ENCODE measurements around the gene MAST3.
A peak's percentile ranks its signal among the peaks of the same experiment; 100 is the strongest.

MAST3 gene

DNA sequence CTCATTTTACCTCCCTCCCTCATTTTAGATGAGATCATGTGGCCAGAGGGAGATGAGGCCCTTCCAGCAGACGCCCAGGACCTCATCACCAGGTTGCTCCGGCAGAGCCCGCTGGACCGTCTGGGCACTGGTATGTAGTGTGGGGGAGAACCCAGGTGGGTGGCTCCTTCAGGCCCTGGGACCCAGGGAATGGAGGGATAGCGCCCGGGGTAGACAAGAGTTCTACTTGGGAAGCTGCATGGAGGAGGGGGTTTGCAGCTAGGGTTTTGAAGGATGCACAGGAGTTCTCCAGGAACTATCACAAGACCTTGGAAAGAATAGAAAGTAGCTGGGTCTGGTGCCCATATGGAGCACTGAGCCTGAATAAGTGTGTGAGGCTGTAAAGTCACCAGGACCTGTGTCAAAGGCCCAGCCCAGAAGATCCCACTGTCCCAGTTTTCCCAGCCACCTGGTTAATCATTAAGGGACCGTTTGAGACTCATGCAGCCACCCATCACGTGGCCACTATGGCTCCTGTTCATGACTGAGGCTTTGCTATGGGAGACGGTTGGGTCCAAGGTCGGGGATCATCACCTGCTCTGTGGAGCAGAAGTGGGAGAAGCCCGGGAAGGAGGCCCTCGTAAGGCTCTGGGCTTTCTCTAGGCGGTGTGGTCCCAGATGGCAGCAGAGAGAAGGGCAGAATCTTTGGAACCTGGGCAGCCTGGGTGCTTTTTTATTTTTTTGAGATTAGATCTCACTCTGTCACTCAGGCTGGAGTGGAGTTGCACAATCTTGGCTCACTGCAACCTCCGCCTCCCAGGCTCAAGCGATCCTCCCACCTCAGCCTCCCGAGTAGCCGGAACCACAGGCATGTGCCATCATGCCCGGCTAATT, 38.4 kb downstream of the MAST3 start:
- DNase-seq, result no peak

DNA sequence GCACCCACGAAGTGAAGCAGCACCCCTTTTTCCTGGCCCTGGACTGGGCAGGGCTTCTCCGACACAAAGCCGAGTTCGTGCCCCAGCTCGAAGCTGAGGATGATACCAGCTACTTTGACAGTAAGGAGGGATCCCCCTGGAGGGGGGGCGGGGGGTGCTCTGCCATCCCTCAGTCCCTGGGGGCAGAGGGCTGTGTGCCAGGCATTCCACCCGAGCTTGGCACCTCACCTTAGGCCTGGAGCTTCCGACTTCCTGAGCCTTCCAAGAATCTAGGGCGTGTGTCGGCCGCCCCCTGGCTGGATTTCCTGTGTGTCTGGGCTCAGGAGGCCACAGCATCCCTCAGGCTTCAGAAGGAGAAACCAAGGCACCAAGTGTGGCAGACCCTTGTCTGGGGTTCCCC, 39.7 kb downstream of the MAST3 start:
- DNase-seq, result no peak

DNA sequence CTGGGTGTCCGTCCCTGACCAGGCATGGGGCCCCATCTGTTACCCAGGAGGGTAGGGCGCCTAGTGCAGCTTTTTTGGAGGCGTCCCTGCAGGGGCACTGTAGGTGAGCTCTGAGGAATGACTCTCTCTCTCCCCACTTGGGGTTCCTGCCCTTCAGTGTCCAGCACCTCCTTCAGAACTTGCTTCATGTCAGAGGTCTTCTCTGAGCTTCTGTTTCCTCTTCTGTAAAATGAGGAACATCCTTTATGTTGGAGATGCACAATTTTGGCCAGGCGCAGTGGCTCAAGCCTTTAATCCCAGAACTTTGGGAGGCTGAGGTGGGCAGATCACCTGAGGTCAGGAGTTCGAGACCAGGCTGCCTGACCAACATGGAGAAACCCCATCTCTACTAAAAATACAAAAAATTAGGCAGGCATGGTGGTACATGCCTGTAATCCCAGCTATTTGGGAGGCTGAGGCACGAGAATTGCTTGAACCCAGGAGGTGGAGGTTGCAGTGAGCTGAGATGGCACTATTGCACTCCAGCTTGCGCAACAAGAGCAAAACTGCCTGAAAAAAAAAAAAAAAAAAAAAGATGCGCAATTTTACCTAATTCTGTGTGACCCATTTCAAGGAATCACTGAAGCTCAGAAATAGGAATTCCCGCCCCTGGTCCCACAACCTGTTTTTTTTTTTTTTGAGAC, 40.2 kb downstream of the MAST3 start:
- no peak for DNase-seq

DNA sequence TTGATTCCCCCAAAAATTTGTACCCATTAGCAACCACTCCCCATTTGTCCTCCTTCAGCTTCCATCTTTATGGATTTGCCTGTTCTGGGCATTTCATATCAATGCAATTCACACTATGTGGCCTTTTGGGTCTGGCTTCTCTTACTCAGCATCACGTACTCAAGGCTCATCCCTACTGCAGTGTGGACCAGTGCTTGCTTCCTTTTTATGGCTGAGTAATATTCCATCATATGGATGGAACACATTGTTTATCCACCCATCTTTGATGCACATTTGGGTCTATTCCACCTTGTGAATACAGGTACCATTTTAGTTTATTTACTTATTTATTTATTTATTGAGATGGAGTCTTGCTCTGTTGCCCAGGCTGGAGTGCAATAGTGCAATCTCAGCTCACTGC, 42.9 kb downstream of the MAST3 start:
- no peak for DNase-seq

DNA sequence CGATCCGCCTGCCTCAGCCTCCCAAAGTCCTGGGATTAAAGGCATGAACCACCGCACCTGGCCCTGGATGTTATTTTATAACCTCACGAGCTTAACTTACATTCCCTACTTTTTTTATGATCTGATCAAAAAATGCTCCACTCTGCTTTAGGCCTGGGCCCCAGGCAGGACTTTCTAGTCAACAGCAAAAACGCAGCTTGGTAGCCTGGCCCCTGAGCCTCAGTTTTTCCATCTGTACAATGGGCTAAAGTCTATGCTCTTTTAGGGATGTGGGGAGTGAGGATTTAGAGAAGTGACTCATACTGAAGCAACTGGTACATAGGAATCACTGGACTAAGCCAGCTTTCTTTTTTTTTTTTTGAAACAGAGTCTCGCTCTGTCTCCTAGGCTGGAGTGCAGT, 43.5 kb downstream of the MAST3 start:
- DNase-seq, result no peak

DNA sequence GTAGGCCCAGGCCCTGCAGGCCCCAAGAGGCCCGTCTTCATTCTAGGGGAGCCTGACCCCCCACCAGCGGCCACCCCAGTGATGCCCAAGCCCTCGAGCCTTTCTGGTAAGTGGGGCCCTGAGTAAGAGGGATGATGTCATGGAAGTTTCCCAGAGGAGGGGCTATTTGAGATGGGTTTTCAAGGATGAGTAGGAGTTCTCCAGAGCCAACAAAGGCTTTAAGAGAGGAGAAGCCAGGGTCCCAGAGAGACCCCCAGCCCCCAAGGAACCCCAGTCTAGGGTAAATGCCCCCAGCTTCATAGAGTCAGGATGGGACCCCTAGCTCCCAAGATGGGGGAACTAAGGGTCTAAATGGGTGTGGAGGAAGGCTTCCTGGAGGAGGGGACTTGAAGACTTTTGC, 46.3 kb downstream of the MAST3 start:
- no peak for DNase-seq

DNA sequence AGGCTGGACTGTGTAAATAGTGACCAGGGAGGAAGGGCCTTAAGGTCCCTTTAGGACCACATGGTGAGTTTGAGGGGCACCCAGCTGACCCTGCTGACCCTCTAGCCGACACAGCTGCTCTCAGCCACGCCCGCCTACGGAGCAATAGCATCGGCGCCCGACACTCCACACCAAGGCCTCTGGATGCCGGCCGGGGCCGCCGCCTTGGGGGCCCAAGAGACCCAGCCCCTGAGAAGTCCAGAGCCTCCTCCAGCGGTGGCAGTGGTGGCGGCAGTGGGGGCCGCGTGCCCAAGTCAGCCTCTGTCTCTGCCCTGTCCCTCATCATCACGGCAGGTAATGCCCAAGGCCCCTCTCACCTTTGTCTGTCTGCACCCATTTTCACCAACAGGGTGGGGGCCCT, 46.8 kb downstream of the MAST3 start:
- no peak for DNase-seq

DNA sequence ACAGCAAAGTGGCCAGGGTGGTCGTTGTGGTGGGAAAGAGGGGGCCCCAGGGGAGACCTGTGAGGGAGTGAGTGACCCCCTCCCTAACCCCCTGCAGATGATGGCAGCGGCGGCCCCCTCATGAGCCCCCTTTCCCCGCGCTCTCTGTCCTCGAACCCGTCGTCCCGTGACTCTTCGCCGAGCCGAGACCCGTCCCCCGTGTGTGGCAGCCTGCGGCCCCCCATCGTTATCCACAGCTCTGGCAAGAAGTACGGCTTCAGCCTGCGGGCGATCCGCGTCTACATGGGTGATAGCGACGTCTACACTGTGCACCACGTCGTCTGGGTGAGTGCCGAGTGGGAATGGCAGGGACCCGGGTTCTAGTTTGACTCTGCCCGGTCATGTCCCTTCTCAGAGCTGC, 47.3 kb downstream of the MAST3 start:
- DNase-seq, result no peak

DNA sequence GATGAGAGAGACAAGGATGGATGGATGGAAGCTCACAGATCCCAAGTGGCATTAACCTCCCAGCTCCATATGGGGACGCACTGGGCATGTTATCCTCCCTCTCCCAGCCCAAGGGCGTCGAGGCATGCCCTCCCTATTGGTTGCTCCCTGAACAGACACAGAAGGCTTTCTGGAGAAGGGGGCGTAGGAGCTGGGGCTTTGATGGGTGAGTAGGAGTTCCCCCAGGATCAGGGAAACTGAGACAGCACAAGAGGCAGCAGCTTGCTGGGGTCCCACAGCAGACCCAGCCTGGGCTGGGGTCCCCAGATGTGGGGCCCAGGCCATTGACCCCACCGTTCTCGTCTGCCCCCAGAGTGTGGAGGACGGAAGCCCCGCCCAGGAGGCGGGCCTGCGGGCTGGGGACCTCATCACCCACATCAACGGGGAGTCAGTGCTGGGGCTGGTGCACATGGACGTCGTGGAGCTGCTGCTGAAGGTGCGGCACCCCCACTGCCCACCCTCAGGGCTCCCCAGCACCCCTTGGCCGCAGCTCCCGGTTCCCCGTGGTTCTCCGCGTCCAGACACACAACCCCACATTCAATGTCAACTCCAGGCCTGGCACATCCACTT, 47.9 kb downstream of the MAST3 start:
- no peak for DNase-seq

DNA sequence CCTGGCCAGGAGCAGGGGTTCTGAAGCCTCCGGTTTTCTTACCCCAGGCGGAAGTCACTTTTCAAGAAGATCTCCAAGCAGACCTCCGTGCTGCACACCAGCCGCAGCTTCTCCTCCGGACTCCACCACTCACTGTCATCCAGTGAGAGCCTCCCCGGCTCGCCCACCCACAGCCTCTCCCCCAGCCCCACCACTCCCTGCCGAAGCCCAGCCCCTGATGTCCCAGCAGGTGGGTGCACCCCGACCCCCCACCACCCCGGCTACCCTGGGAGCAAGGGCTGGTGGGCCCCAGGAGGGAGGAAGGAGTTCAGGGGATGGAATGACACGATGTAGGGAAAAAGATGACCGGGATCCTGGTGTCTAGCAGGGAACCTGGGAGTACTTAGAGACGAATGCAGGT, 49.8 kb downstream of the MAST3 start:
- no peak for DNase-seq

DNA sequence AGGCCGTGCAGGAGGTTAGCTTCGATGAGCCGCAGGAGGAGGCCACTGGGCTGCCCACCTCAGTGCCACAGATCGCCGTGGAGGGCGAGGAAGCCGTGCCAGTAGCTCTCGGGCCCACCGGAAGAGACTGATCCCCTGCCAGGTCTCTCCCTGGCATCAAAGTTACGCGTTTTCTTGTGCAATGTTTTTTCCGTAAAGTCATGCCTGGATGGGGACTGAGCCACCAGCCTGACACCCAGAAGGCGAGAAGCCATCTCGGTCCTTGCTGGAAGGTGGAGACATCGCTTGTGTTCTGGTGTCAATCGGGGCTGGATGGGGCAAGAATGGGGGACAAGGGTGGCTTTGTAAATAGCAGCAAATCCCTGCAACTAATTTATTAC, 52.0 kb downstream of the MAST3 start:
- DNase-seq, result no peak

DNA sequence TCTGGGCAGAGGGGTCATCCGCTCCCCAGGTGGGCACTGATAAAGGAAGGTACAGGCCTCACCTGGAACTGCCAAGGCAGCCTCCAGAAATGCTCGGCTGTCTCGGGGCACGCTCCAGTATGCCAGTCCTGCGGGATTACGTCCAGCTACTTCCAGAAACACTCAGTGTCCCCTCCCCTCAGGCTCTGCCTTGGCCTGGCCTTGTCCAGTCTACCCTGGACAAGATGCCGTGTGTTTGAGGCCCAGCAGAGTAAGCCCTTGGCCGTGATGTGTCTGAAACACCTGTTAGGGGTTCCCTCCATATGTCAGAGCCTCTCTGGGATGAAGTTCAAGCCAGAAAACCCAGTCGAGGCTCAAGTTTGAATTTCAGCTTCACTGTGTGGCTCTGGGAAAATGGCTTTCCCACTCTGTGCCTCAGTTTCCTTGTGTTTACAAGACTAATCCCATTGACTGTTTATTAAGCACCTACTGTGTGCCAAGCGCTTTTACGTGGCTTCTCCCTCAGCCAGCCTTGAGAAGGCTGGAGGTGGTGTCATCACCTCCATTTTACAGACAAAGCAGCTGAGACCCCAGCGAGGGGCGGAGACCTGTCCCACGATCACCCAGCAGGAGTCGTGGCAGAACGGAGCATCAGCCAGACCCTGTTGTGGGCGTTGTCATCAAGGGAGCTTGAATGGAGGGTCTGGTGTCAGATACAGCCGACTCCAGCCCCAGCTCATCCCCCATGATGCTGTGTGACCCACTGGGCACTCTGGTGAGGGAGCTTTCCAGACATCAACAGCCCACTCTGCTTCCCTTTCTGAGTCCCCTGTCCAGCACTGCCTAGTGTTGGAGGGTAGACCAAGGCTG, 53.4 kb downstream of the MAST3 start:
- no peak for DNase-seq

DNA sequence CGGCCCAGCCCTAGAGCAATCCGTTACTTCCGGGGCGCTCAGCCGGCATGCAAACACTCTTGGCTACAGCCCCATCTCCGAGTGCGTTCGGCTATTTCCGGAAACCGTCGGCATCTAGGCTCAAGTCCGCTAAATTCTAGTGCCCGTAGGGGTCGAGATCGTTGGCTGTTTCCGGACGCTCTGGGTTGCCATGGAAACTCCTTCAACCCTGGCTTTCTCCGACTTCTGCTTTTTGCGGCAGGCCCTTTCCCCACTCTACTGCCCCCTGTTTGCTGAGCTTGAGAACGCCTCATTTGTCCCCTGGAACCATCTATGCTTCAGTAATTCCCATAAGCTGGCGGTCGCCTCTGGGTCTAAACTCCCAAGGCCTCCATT, 54.9 kb downstream of the MAST3 start:
- peak; percentile 74 to 97 (median 90) for DNase-seq

DNA sequence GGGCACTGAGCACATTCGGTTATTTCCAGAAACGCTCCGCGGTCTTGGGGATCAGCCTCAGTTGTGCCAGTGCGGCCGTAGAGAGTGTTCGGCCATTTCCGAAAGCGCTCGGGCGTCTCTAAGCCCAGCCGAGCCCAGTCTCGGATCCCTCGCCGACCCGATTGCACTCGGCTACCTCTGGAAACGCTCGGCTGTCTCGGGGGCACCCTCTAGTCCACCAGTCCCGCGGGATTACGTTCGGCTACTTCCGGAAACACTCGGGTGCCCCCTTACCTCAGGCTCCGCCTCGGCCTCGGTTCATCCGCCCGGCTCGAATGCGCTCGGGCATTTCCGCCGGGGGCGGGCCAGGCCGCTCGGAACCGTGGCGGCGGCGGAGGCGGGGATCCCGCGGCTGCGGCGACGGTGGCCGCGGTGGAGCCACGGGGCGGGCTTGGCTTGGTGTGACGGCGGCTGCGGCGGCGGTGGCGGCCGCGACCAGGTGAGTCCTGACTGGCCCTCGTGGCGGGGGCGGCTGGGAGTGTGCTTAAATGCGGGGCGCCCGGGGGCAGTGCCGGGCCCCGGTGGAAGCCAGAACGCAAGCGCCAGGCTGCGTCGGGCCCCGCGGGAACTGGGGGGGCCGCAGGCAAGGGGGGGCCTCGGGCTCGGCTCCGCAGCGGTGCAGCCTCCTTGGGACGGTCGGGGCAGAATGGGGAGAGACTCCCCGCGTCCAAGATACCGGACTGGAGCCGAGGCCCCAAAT, 55.4 kb downstream of the MAST3 start, which contains the start of gene PIK3R2:
Gene PIK3R2, plus strand, starts transcription at position 347 of the 739 bp plus-strand sequence. CDS start 2,717 bp downstream, outside the sequence.
- DNase-seq, result peak; percentile 85 to 99 (median 97)

DNA sequence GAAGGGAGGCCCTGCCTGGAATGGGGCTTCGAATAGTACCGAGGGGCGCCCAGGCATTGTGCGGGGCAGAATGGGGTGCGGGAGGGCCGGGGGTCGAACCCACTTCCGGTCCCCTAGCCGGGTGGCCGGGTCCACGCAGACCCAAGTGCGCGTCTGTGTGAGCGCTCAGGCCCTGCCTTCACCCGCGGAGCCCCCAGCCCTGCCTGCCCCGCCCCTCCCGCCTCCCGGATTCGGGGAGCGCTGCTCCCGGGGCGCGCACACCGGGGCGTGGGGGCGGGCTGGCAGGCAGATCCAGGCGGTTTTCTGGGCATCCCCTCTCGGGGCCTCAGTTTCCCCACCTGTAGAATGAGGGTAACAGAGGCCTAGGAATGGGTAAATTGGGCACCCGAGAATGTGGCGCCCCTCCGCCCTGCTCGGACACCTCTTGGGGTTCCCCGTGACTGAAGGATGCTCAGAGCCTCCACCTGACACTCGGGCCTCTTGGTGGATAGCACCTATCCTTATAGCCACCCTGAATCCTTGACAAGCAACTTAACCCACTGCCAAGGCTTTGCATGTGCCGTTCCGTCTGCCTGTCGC, 56.1 kb downstream of the MAST3 start:
- DNase-seq, result peak in 5 of 56 donors; percentile 17 to 51 (median 32)

DNA sequence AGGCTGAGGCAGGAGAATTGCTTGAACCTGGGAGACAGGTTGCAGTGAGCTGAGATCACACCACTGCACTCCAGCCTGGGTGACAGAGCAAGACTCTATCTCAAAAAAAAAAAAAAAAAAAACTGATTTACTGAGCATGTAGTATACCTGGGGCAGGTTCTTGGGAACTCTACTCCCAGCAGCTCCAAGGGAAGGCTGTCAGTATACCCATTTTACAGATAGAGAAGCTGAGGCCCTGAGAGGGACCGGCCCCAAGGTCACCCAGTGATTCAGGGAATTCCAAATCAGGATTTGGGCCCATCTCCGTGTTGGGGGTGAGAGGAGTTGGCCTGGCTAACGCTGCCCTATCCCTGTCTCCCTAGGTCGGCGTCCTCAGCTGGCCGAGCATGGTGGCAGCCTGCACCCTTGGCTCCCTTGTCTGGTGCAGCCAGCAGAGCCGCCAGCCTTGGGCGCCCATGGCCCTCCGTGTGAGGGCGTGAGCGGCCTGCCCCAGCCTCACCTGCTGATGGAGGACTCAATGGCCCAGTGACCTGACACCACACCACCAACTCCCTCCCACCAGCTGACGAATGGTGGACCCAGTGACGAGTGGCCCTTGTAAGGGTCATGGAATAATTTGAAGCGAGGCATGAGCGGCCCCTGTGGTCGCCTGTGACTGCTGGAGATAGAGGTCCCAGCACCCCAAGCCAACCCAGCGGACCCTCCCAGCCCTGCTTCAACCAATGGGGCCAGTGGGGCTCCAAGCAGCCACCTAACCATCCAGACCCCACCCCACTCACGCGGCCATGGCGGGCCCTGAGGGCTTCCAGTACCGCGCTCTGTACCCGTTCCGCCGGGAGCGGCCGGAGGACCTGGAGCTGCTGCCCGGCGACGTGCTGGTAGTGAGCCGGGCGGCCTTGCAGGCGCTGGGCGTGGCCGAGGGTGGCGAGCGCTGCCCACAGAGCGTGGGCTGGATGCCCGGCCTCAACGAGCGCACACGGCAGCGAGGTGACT, 57.8 kb downstream of the MAST3 start:
- no peak for DNase-seq

DNA sequence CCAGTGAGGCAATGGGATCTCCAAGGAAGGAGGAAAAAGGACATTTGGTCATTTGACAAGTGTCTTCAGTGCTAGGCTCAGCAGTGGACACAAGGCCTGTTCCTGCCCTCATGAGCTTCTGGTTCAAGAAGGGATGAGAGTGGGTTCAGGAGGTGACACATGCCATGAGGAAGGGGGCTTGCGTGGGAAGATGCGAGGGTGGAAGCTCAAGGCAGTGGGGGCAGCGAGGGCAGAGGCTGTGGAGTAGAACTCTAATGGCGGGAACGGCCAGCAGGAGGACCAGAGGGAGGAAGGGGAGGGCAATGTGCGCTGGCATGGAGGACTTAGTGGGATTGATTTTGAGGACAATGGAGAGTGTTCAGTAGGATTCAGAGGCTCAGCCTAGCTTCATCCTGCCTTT, 58.7 kb downstream of the MAST3 start:
- DNase-seq, result no peak

DNA sequence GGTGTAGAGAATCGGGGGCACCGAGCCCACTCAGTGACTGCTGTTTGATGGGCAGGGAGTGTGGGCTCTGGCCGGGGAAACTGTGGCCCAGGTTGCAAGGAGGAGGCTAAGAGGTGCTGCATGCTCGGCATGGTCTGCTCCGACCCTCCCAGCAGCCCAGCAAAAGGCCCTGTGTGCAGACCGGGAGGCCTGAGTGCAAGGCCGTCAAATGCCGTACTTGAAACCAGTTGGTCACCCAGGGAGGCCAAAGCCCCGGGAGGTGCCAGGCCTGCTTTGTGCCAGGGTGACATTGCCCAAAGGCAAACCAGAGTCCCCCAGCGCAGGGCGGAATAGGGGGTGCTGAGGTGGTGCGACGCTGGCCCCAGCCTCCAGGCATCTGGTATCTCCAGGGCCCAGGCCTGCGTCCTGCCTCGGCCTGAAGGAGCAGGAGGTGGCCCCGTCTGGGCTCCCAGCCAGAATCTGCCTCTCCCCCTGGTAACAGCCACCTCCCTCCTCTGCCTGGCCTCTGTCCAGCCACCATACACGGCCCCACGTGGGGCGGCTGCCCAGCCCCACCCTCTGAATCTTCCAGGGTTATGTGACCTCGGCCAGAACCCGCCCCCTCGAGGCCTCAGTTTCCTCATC, 59.4 kb downstream of the MAST3 start:
- DNase-seq, result peak in 53 of 56 donors; percentile 6 to 88 (median 60)
